Breast epithelium (tissue), 3 donors: ENCODE results near the gene PDLIM5.

Experiments used
- POLR2A ChIP-seq: fragments of 450-650 bp; IDR thresholded peaks from one replicate; pipeline ENCODE4 v1.6.1; 2016; ENCODE audit warnings: antibody characterized with exemption, mild to moderate bottlenecking, moderate library complexity
- TF ChIP-seq, protein P1 (sequence below), 3 donors: fragments of 450-650 bp; IDR thresholded peaks; one replicate each; pipeline ENCODE4 v1.5.1; 2016 to 2017; ENCODE audit warnings: antibody characterized with exemption in 3 of 3, mild to moderate bottlenecking in 3 of 3, moderate library complexity in 3 of 3

DNA sequence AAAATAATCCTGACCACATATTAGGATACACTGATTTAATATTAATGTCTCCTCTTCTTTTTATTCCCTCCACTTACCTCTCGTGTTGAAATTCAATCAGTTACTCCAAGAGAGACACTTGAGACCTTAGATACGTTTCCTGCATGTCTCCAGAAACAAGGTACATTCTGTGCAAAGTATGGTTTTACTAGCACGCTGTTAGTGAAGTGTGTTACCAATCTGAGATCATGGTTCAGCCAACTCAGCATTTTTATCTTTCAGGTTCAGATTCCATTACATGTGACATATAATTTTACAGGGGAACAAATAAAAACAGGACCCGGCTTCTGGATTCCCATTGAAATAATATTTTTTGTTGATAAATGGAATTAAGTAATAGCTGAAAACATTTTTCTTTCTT is 32.2 kb downstream of the PDLIM5 start:
- TF ChIP-seq, protein P1, sequence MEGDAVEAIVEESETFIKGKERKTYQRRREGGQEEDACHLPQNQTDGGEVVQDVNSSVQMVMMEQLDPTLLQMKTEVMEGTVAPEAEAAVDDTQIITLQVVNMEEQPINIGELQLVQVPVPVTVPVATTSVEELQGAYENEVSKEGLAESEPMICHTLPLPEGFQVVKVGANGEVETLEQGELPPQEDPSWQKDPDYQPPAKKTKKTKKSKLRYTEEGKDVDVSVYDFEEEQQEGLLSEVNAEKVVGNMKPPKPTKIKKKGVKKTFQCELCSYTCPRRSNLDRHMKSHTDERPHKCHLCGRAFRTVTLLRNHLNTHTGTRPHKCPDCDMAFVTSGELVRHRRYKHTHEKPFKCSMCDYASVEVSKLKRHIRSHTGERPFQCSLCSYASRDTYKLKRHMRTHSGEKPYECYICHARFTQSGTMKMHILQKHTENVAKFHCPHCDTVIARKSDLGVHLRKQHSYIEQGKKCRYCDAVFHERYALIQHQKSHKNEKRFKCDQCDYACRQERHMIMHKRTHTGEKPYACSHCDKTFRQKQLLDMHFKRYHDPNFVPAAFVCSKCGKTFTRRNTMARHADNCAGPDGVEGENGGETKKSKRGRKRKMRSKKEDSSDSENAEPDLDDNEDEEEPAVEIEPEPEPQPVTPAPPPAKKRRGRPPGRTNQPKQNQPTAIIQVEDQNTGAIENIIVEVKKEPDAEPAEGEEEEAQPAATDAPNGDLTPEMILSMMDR (IDR thresholded peaks at IDR 0.05) = no peak
- TF ChIP-seq POLR2A = no peak
